ENCODE data around the gene LGALS7. TPM values are rescaled to one million over a fixed set of nuclear protein-coding genes. Genes with fewer than 3 reads are reported as not detected.
A peak's percentile ranks its signal among the peaks of the same experiment; 100 is the strongest.
"Not testable (repeated sequence)": the region's sequence is repeated elsewhere in the genome, so short reads cannot be mapped to it uniquely, and the experiment has no call there.

The LGALS7 gene
- not detected in 2 replicates for total RNA-seq

- no peak for DNase-seq
These were observed at the start of gene LGALS7 for GRCh38 chr19:38773469-38774177. Gene LGALS7 (minus strand): TSS chr19:38773517. CDS start chr19:38773492, 25 bp downstream.

GRCh38 chr19:38821230-38821825 is 48.0 kb upstream of the LGALS7 start:
- not testable (repeated sequence) for DNase-seq

GRCh38 chr19:38819231-38819920 is 46.1 kb upstream of the LGALS7 start:
- no peak for DNase-seq

GRCh38 chr19:38817081-38817480 is 43.8 kb upstream of the LGALS7 start:
- DNase-seq = no peak

GRCh38 chr19:38816131-38816750 is 42.9 kb upstream of the LGALS7 start:
- DNase-seq = no peak

GRCh38 chr19:38815059-38816001 is 42.0 kb upstream of the LGALS7 start:
- no peak for DNase-seq

GRCh38 chr19:38813932-38814331 is 40.6 kb upstream of the LGALS7 start:
- DNase-seq = not testable (repeated sequence)

GRCh38 chr19:38813323-38813722 is 40.0 kb upstream of the LGALS7 start:
- no peak for DNase-seq

- DNase-seq = no peak
These were observed 39.6 kb upstream of the LGALS7 start, which contains the start of gene LGALS4 for GRCh38 chr19:38812841-38813320. Gene LGALS4 (minus strand): TSS chr19:38812945. CDS start chr19:38812886, 59 bp downstream.

GRCh38 chr19:38812009-38812840 is 38.9 kb upstream of the LGALS7 start:
- no peak for DNase-seq

- DNase-seq = no peak
These were observed 36.4 kb upstream of the LGALS7 start for GRCh38 chr19:38809592-38810252.

- no peak for DNase-seq
These were observed 35.4 kb upstream of the LGALS7 start for GRCh38 chr19:38808741-38809140.

- DNase-seq = not testable (repeated sequence)
These were observed 34.2 kb upstream of the LGALS7 start for GRCh38 chr19:38807374-38808098.

GRCh38 chr19:38806371-38806770 is 33.1 kb upstream of the LGALS7 start:
- DNase-seq = no peak

- DNase-seq = peak; percentile 56
These were observed 31.9 kb upstream of the LGALS7 start for GRCh38 chr19:38805180-38805579.

- DNase-seq = no peak
These were observed 30.2 kb upstream of the LGALS7 start for GRCh38 chr19:38803543-38803942.

GRCh38 chr19:38801359-38802095 is 28.2 kb upstream of the LGALS7 start:
- DNase-seq = no peak

- no peak for DNase-seq
These were observed 27.4 kb upstream of the LGALS7 start for GRCh38 chr19:38800577-38801347.
